DOHH2 (cell line): ENCODE data around the gene IFI27L2.

Experiments
- EZH2phosphoT487 ChIP-seq: fragments of 200-600 bp; sonication (generic); IDR thresholded peaks from 2 replicates; pipeline ENCODE4 v1.6.1; 2017; ENCODE audit warnings: borderline replicate concordance, mild to moderate bottlenecking, antibody characterized with exemption, low read length, moderate library complexity, mixed read lengths
- TF ChIP-seq, protein P1 (sequence below): fragments of 200-600 bp; sonication (generic); IDR thresholded peaks from one replicate; pipeline ENCODE4 v1.5.1; 2014; ENCODE audit warnings: antibody characterized with exemption, mild to moderate bottlenecking, low read depth, low read length; ENCODE audit not compliant: poor library complexity, severe bottlenecking

GRCh38 chr14:94103554-94104150 is 25.8 kb downstream of the IFI27L2 start:
- TF ChIP-seq, protein P1, sequence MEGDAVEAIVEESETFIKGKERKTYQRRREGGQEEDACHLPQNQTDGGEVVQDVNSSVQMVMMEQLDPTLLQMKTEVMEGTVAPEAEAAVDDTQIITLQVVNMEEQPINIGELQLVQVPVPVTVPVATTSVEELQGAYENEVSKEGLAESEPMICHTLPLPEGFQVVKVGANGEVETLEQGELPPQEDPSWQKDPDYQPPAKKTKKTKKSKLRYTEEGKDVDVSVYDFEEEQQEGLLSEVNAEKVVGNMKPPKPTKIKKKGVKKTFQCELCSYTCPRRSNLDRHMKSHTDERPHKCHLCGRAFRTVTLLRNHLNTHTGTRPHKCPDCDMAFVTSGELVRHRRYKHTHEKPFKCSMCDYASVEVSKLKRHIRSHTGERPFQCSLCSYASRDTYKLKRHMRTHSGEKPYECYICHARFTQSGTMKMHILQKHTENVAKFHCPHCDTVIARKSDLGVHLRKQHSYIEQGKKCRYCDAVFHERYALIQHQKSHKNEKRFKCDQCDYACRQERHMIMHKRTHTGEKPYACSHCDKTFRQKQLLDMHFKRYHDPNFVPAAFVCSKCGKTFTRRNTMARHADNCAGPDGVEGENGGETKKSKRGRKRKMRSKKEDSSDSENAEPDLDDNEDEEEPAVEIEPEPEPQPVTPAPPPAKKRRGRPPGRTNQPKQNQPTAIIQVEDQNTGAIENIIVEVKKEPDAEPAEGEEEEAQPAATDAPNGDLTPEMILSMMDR: no peak
- no peak for TF ChIP-seq EZH2phosphoT487
